Measurements from ENCODE around the gene SELENOO.
"Not testable (repeated sequence)": the region's sequence is repeated elsewhere in the genome, so short reads cannot be mapped to it uniquely, and the experiment has no call there.

The SELENOO gene

DNA sequence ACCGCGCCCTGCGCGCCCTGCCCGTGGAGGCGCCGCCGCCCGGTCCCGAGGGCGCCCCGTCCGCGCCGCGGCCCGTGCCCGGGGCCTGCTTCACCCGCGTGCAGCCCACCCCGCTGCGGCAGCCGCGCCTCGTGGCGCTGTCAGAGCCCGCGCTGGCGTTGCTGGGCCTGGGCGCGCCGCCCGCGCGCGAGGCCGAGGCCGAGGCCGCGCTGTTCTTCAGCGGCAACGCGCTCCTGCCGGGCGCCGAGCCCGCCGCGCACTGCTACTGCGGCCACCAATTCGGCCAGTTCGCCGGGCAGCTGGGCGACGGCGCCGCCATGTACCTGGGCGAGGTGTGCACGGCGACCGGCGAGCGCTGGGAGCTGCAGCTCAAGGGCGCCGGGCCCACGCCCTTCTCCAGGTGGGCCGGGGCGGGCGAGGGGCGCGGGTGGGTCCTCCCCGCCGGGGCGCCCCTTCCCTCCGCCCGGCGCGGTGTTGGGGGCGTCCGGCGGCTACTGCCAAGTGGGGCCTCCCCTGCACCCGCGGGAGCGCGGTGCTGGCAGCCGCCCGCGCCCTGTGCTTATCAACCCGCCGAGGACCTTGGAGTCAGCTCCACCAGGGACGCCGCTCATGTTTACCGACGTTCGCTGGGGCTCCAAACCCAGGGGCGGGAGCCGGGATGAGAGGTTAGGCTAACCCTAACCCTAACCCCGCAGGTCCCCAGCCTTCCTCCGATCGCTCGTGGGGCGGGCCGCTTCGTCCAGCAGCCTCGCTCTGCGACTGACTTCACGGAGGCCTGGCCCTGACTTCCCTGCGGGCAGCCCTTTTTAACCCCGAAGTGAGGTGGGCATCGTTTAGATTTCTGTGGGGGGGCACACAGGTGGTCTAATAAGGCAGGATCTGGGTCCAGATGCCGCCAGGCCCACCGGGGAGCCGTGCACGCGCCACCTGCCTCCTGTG lies 649 bp downstream of the SELENOO start:
- DNase-seq = no peak

GRCh38 chr22:50202130-50202666 lies 1.4 kb downstream of the SELENOO start:
- no peak for DNase-seq

GRCh38 chr22:50203288-50203687 lies 2.5 kb downstream of the SELENOO start:
- no peak for DNase-seq

GRCh38 chr22:50204571-50204970 lies 3.8 kb downstream of the SELENOO start:
- no peak for DNase-seq

DNA sequence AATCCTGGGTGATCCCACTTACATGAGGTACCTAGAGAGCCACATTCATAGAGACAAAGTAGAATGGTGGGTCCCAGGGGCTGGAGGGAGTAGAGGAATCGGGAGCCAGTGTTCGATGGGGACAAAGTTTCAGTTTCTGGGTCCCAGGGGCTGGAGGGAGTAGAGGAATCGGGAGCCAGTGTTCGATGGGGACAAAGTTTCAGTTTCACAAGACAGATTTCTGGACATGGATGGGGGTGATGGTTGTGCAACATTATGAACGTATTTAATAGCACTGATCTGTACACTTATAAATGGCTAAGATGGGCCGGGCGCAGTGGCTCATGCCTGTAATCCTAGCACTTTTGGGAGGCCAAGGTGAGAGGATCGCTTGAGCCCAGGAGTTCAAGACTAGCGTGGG lies 4.2 kb downstream of the SELENOO start:
- not testable (repeated sequence) for DNase-seq

- DNase-seq = no peak
These were observed 5.2 kb downstream of the SELENOO start for GRCh38 chr22:50205781-50206569.

DNA sequence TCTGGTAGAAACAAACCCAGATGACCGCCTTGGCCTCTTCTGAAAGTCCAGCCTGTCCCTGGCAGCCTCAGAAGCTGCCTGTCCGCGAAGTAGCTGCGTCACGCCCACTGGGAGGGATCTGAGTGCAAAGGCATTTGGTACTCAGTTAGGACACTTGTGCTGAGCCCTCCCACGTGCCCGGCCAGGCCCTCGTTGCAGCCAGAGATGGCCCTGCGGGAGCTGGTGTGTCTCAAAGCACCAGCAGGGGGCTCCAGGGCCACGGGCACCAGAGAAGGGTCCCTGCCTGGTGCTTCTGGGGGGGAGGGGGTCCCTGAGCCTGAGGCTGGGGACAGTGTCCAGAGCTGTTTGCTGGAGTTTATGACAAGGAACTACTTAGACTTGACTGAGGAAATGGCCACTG lies 5.8 kb downstream of the SELENOO start:
- DNase-seq = no peak

GRCh38 chr22:50207383-50208140 lies 6.8 kb downstream of the SELENOO start:
- DNase-seq = no peak

- DNase-seq = no peak
These were observed 7.7 kb downstream of the SELENOO start for GRCh38 chr22:50208430-50208938.

GRCh38 chr22:50208939-50209892 lies 8.4 kb downstream of the SELENOO start:
- no peak for DNase-seq

DNA sequence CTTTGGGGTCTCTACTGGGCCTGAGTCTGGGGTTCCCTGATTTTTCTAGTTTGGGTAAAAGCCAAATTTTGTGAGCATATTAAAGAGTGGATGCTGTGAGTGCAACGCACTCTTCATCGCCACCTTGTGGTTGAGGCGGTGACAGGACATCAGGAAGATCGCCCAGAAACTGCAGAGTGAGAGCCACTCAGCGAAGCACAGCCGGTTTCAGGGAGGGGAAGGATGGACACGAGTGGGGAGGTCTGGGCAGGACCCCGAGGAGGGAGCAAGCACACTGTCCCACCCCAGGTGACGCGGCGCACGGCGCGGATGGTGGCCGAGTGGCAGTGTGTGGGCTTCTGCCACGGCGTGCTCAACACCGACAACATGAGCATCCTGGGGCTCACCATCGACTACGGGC lies 9.1 kb downstream of the SELENOO start:
- DNase-seq = peak; percentile 65

GRCh38 chr22:50210378-50211139 lies 9.7 kb downstream of the SELENOO start:
- DNase-seq = no peak

- no peak for DNase-seq
These were observed 10.3 kb downstream of the SELENOO start for GRCh38 chr22:50211147-50211546.

DNA sequence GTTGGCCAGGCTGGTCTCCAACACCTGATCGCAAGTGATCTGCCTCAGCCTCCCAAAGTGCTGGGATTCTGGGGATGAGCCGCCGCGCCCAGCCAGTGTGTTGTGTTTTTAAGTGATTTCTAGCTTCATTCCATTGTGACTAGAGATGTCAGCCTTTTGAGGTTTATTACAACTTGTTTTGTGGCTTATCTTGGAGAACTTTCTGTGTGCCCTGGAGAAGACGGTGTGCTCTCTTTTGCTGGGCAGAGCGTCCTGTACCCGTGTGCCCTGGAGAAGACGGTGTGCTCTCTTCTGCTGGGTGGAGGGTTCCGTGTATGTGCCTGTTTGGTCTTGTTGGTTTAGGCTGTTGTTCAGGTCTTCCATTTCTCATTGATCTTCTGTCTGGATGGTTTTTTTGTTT lies 12.5 kb downstream of the SELENOO start:
- no peak for DNase-seq

DNA sequence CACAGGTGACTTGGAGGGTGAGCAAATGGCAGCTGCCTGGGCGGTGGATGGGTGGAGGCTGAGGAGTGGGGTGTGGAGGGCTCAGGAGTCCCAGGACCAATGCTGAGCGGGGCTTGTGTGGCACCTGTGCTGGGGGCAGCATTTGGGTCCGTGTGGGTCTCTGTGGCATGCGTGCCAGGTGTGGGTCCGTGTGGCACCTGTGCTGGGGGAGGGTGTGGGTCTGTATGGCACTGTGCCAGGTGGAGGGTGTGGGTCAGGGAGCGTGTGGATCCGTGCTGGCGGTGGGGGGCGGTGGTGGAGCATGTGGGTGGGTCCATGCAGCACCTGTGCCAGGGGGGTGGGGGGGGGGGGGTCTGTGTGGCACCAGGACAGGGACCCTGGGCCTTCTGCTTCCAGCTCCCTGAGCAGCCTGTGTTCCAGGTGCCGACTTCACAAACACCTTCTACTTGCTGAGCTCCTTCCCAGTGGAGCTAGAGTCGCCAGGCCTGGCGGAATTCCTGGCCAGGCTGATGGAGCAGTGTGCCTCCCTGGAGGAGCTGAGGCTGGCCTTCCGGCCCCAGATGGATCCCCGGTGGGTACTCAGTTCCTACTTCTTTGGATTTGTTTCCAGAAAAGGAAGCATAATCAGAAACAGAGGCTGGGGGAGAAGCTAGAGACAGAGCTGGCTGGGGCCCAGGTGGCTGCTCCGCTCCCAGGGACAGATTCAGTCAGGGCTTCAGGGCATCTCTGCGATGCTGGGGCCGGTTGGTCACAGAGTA lies 14.7 kb downstream of the SELENOO start:
- no peak for DNase-seq

- DNase-seq = no peak
These were observed 15.4 kb downstream of the SELENOO start for GRCh38 chr22:50216055-50216683.

GRCh38 chr22:50216684-50217520 lies 16.1 kb downstream of the SELENOO start:
- no peak for DNase-seq

- no peak for DNase-seq
These were observed 16.8 kb downstream of the SELENOO start for GRCh38 chr22:50217543-50218152.
